GM12873 (cell line): ENCODE data around the gene USP34.

Experiments
- TF ChIP-seq, protein P1 (sequence below): IDR thresholded peaks from 2 replicates; pipeline ENCODE4 v1.5.1; 2012; ENCODE audit warnings: low read depth, mild to moderate bottlenecking, moderate library complexity, low read length, control low read depth; ENCODE audit not compliant: insufficient read depth; ENCODE audit errors: missing control alignments

USP34 gene

GRCh38 chr2:61249521-61250071 lies 221.3 kb downstream of the USP34 start:
- TF ChIP-seq, protein P1, sequence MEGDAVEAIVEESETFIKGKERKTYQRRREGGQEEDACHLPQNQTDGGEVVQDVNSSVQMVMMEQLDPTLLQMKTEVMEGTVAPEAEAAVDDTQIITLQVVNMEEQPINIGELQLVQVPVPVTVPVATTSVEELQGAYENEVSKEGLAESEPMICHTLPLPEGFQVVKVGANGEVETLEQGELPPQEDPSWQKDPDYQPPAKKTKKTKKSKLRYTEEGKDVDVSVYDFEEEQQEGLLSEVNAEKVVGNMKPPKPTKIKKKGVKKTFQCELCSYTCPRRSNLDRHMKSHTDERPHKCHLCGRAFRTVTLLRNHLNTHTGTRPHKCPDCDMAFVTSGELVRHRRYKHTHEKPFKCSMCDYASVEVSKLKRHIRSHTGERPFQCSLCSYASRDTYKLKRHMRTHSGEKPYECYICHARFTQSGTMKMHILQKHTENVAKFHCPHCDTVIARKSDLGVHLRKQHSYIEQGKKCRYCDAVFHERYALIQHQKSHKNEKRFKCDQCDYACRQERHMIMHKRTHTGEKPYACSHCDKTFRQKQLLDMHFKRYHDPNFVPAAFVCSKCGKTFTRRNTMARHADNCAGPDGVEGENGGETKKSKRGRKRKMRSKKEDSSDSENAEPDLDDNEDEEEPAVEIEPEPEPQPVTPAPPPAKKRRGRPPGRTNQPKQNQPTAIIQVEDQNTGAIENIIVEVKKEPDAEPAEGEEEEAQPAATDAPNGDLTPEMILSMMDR: no peak

- TF ChIP-seq, protein P1: no peak
These were observed 223.6 kb downstream of the USP34 start for GRCh38 chr2:61247204-61247812.

- TF ChIP-seq, protein P1: no peak
These were observed 226.2 kb downstream of the USP34 start for GRCh38 chr2:61244694-61245093.

GRCh38 chr2:61241266-61241665 lies 229.6 kb downstream of the USP34 start:
- TF ChIP-seq, protein P1: no peak

DNA sequence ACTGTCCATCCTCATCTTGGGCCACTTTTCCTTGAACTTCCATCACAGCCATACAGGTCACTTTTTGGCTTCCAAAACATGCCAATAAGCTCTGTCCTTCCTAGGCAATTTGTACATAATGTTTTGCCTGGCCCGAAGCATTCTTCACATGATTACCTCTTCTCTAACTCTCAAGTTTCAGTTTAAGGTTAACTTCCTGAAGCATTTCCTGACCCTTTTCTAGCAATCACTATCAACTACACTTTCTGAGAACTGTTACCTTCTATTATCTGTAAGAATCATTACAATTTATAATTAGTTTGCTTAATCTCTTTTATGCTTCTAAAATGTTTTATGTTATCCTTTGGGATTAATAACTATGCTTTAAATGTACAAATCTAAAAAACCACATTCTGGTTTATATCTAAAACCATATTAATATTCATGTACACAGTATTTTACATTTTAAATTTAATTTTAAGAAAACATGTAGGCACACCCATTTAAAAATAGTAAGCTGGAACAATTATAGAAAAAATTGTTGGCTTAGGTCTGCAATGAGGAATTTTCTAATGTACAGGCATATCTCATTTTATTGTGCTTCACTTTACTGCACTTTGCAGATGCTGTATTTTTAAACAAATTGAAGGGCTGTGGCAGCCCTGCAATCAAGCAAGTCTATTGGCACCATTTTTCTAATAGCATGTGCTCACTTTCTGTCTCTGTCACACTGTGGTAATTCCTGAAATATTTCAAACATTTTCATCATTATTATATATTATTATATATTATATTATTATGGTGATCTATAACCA lies 232.5 kb downstream of the USP34 start:
- TF ChIP-seq, protein P1: no peak

DNA sequence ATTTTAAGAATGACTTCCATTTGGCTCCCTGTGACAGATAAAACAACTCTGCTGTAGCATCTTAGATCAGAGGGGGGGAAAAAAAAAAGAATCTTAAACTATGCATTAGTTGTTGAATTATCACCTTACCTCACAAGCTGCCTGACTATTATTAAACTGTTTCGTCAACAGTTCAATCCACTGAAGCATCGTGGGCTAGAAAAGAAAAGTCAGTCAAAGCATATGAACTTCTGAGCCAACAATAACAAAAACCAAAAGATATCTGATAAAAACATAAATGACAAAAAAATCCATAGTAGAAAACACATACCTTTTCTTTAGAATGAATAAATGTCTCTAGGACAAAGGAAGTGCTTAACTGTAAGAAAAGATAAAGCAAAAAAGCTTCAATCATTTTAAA lies 235.2 kb downstream of the USP34 start:
- TF ChIP-seq, protein P1: no peak

- TF ChIP-seq, protein P1: no peak
These were observed 237.3 kb downstream of the USP34 start for GRCh38 chr2:61233581-61233980.
